Stimulated activated CD4-positive, alpha-beta T cell treated with anti-CD3 and anti-CD28 coated beads, Interleukin-12 subunit alpha, Interleukin-12 subunit beta, amount 100 ng/mL, for 4 hours (primary cell): ENCODE results near the gene UBR3.
"Not testable (repeated sequence)": the region's sequence is repeated elsewhere in the genome, so short reads cannot be mapped to it uniquely, and the experiment has no call there.

Source experiments
- DNase-seq: peaks from one replicate; pipeline ENCODE4 v3.0.0-alpha.2; 2020

UBR3 gene

GRCh38 chr2:169955940-169956339, 128.7 kb downstream of the UBR3 start:
- no peak for DNase-seq

GRCh38 chr2:169957219-169957618, 130.0 kb downstream of the UBR3 start:
- not testable (repeated sequence) for DNase-seq

GRCh38 chr2:169961911-169962310, 134.7 kb downstream of the UBR3 start:
- DNase-seq, result no peak

GRCh38 chr2:169963786-169964185, 136.5 kb downstream of the UBR3 start:
- no peak for DNase-seq

- no peak for DNase-seq
These were observed 137.5 kb downstream of the UBR3 start for GRCh38 chr2:169964740-169965139.

GRCh38 chr2:169965495-169965894, 138.2 kb downstream of the UBR3 start:
- DNase-seq, result no peak

- no peak for DNase-seq
These were observed 139.2 kb downstream of the UBR3 start for GRCh38 chr2:169966454-169966853.

GRCh38 chr2:169968743-169969142, 141.5 kb downstream of the UBR3 start:
- no peak for DNase-seq

- no peak for DNase-seq
These were observed 148.0 kb downstream of the UBR3 start for GRCh38 chr2:169975221-169975620.

- DNase-seq, result no peak
These were observed 149.1 kb downstream of the UBR3 start for GRCh38 chr2:169976335-169976851.

GRCh38 chr2:169977530-169977929, 150.3 kb downstream of the UBR3 start:
- DNase-seq, result no peak

- DNase-seq, result no peak
These were observed 151.3 kb downstream of the UBR3 start for GRCh38 chr2:169978402-169979017.

GRCh38 chr2:169979025-169979424, 151.8 kb downstream of the UBR3 start:
- no peak for DNase-seq

GRCh38 chr2:169980001-169980400, 152.7 kb downstream of the UBR3 start:
- no peak for DNase-seq

- DNase-seq, result no peak
These were observed 153.4 kb downstream of the UBR3 start for GRCh38 chr2:169980643-169981042.

- DNase-seq, result no peak
These were observed 155.7 kb downstream of the UBR3 start for GRCh38 chr2:169982929-169983328.

- DNase-seq, result no peak
These were observed 156.3 kb downstream of the UBR3 start for GRCh38 chr2:169983506-169983905.

GRCh38 chr2:169984145-169984544, 156.9 kb downstream of the UBR3 start:
- DNase-seq, result no peak

- DNase-seq, result no peak
These were observed 167.5 kb downstream of the UBR3 start for GRCh38 chr2:169994752-169995151.

- no peak for DNase-seq
These were observed 170.1 kb downstream of the UBR3 start for GRCh38 chr2:169997140-169997887.

- no peak for DNase-seq
These were observed 171.8 kb downstream of the UBR3 start for GRCh38 chr2:169999054-169999453.

- no peak for DNase-seq
These were observed 174.8 kb downstream of the UBR3 start for GRCh38 chr2:170002096-170002495.

- no peak for DNase-seq
These were observed 178.4 kb downstream of the UBR3 start for GRCh38 chr2:170005702-170006101.

GRCh38 chr2:170006587-170007325, 179.5 kb downstream of the UBR3 start:
- no peak for DNase-seq
